Spinal cord (tissue), 10 donors: ENCODE measurements around the gene PLEKHG7. TPM values are rescaled to one million over a fixed set of nuclear protein-coding genes. Genes with fewer than 3 reads are reported as not detected.

ENCODE experiments used
- DNase-seq, 6 donors: peaks; one replicate each; pipeline versions ENCODE4 v3.0.0 to v3.0.0-alpha.2; 2013 to 2015; ENCODE audit warnings: low spot score in 6 of 6, low read depth in 4 of 6
- H3K27ac ChIP-seq: one replicate; pipeline ENCODE4 v1.5.1; 2013; ENCODE audit warnings: low read depth, low read length, control low read depth
- H3K27me3 ChIP-seq: one replicate; pipeline ENCODE4 v1.6.1; 2013; ENCODE audit warnings: low read length; ENCODE audit not compliant: control insufficient read depth, insufficient read depth
- H3K36me3 ChIP-seq: one replicate; pipeline ENCODE4 v1.6.1; 2013; ENCODE audit warnings: low read length; ENCODE audit not compliant: control insufficient read depth, insufficient read depth
- H3K4me1 ChIP-seq: one replicate; pipeline ENCODE4 v1.6.1; 2013; ENCODE audit warnings: low read length; ENCODE audit not compliant: control insufficient read depth, insufficient read depth
- H3K4me3 ChIP-seq: one replicate; pipeline ENCODE4 v1.5.1; 2013; ENCODE audit warnings: low read depth, low read length, control low read depth
- H3K9me3 ChIP-seq: one replicate; pipeline ENCODE4 v1.6.1; 2013; ENCODE audit warnings: low read length; ENCODE audit not compliant: control insufficient read depth, insufficient read depth
- WGBS: methylation state at CpG from one replicate; pipeline ENCODE4 v1.1.5; 2013; ENCODE audit warnings: missing lambda C conversion rate; ENCODE audit not compliant: insufficient coverage; 5-methylcytosine and 5-hydroxymethylcytosine counted together
- polyA plus RNA-seq, 2 donors: library from polyadenylated mRNA; unstranded; fragments of 120-200 nt; gene quantifications; one replicate each; pipeline ENCODE4 v1.2.1, GENCODE V29; 2013; ENCODE audit not compliant: insufficient read length in 2 of 2
- total RNA-seq, 2 donors: library from RNA; depleted of rRNA in 1 of 2; stranded (reverse); fragments of 120-200 nt in 1 of 2; fragments of >200 nt in 1 of 2; gene quantifications; one replicate each; pipeline versions ENCODE4 v1.2.3 to v1.2.4, GENCODE V29; 2013 to 2014
- donor health status: healthy.

The PLEKHG7 gene
- total and polyA plus RNA-seq, 4 donors = not detected

DNA sequence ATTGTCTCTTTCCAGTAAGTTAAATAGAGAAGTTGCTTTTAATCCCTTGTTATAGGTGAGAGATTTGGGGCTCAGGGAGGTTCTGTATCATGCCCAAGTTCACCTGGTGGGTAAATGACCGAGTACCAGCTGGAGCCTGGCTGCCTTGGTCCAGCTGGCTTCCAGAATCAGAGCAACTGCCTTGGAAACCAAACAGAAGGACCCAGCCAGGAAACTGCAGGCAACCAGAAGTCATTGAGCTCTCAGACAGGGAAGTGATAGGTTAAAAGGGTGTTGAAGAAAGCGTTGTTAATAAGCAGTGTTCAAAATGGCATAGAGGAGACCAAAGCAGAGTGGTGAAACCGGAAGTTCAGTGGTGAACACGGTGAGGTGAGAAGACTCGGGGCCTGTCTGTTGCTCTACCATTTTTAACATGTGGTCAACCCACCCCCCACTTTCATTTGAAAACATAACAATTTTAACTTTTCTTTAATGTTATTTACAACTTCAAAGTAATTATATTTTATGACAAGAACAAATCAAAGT, 54.9 kb downstream of the PLEKHG7 start:
- no peak for DNase-seq
- Histone ChIP-seq H3K27me3 (no peaks in the 10 kb centered on the region), H3K4me3 (no peak overlapping the region), H3K9me3 (no peaks in the 10 kb centered on the region), H3K27ac (no peak overlapping the region), H3K4me1 (peaks cover 3% of the 10 kb centered on the region), H3K36me3 (no peaks in the 10 kb centered on the region)
- 70% methylated on average over 2 of the region's 5 CpGs for WGBS

- Histone ChIP-seq H3K27ac (no peak overlapping the region), H3K27me3 (no peaks in the 10 kb centered on the region), H3K9me3 (no peaks in the 10 kb centered on the region), H3K4me1 (peaks cover 3% of the 10 kb centered on the region), H3K36me3 (no peaks in the 10 kb centered on the region), H3K4me3 (no peak overlapping the region)
- no peak for DNase-seq
- WGBS = 57% methylated on average over 1 of the region's 3 CpGs
Observed at GRCh38 chr12:92759634-92760268, 57.0 kb downstream of the PLEKHG7 start.

DNA sequence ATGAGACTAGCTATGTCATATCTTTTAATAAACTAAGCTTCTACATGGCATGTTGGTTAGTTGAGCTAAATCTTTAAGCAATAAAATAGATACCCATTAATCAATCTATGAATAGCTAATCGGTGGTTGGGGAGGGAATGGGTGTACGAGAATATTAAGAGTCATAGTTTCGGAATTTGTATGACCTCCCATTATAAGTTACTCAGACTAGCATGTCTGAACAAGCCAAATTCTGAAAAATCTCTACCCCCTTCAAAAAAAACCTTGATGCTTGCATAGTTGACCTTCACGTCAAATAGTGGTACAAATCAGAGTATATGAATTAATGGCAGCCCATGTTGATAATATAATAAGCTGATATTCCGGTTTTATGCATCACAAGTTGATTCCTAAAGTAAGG, 60.0 kb downstream of the PLEKHG7 start:
- H3K36me3 ChIP-seq = no peaks in the 10 kb centered on the region
- no peaks in the 10 kb centered on the region for H3K4me1 ChIP-seq
- H3K4me3 ChIP-seq = no peak overlapping the region
- no CpG with 5 or more reads among the region's 5 CpGs for WGBS
- no peak overlapping the region for H3K27ac ChIP-seq
- no peaks in the 10 kb centered on the region for H3K9me3 ChIP-seq
- no peak for DNase-seq
- H3K27me3 ChIP-seq = no peaks in the 10 kb centered on the region

GRCh38 chr12:92764831-92765230, 62.0 kb downstream of the PLEKHG7 start:
- no peak overlapping the region for H3K27ac ChIP-seq
- H3K36me3 ChIP-seq = no peaks in the 10 kb centered on the region
- no peaks in the 10 kb centered on the region for H3K27me3 ChIP-seq
- no peaks in the 10 kb centered on the region for H3K9me3 ChIP-seq
- H3K4me1 ChIP-seq = no peaks in the 10 kb centered on the region
- no peak for DNase-seq
- H3K4me3 ChIP-seq = no peak overlapping the region
- WGBS = 83% methylated on average over 1 of the region's 5 CpGs

DNA sequence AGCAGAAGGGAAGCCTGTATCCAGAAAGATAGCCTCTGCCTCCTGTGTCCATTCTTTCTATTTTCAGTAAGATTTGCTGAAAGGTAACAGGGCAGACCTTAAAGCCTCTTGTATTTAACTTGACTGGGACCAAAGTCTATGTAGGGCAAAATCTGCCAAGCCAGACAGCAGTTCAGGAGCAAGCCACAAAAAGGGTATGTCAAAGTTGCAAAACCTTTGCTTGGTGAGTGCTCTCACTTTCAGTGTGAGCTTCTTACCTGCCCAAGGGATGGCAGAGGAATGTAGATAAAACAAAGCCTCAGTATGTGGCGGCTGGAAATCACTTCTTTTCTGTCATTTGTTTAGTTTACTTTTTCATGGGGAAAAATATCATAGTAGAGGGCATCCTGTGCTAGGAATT, 63.1 kb downstream of the PLEKHG7 start:
- Histone ChIP-seq H3K27ac (no peak overlapping the region), H3K4me1 (no peaks in the 10 kb centered on the region), H3K9me3 (no peaks in the 10 kb centered on the region), H3K27me3 (no peaks in the 10 kb centered on the region), H3K4me3 (no peak overlapping the region), H3K36me3 (no peaks in the 10 kb centered on the region)
- no CpG with 5 or more reads among the region's 1 CpG for WGBS
- no peak for DNase-seq

DNA sequence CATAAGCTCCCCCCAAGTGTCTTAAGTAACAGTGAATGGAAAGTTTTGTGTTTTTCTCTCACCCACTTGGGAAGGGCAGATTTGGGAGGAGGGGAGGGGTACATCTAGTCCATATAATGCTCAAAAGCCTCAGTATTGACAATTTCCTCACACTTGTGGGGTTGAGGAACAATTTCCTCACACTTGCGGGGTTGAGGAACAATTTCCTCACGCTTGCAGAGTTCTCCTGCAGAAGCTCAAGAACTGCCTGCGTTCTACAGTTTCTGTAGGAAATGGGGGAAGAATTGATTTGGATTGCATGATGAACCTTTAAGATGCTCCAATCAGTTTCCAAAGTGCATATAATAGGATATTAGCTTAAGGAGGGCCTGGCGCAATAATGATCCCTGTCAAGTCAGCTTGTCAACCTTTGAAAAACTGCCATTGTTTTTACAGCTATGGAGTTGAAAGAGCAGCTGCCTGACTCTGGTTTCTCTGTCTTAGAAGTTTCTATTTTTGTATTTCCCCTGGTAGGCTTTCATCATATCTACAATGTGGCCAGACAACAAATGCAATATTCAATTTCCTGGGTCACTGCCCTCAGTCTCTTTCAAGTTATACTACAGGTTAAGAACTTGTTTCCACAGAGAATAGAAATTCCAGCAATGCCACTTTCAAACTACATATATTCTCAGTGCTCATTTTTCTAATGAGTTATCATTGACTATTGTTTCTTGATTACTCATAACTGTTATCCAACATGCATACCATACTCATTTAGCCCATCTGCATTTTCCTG, 66.5 kb downstream of the PLEKHG7 start:
- DNase-seq = no peak
- no peaks in the 10 kb centered on the region for H3K9me3 ChIP-seq
- H3K36me3 ChIP-seq = no peaks in the 10 kb centered on the region
- no peak overlapping the region for H3K27ac ChIP-seq
- WGBS = 67% methylated on average over 1 of the region's 4 CpGs
- no peak overlapping the region for H3K4me3 ChIP-seq
- H3K27me3 ChIP-seq = no peaks in the 10 kb centered on the region
- no peaks in the 10 kb centered on the region for H3K4me1 ChIP-seq

GRCh38 chr12:92771001-92771400, 68.2 kb downstream of the PLEKHG7 start:
- Histone ChIP-seq H3K4me3 (no peak overlapping the region), H3K27ac (no peak overlapping the region), H3K27me3 (no peaks in the 10 kb centered on the region), H3K36me3 (no peaks in the 10 kb centered on the region), H3K4me1 (no peaks in the 10 kb centered on the region), H3K9me3 (no peaks in the 10 kb centered on the region)
- no peak for DNase-seq
- no CpG with 5 or more reads among the region's 1 CpG for WGBS

- no peak for DNase-seq
- Histone ChIP-seq H3K4me3 (no peak overlapping the region), H3K36me3 (no peaks in the 10 kb centered on the region), H3K27me3 (no peaks in the 10 kb centered on the region), H3K9me3 (no peaks in the 10 kb centered on the region), H3K27ac (no peak overlapping the region), H3K4me1 (no peaks in the 10 kb centered on the region)
Observed at GRCh38 chr12:92775416-92775815, 72.6 kb downstream of the PLEKHG7 start.

DNA sequence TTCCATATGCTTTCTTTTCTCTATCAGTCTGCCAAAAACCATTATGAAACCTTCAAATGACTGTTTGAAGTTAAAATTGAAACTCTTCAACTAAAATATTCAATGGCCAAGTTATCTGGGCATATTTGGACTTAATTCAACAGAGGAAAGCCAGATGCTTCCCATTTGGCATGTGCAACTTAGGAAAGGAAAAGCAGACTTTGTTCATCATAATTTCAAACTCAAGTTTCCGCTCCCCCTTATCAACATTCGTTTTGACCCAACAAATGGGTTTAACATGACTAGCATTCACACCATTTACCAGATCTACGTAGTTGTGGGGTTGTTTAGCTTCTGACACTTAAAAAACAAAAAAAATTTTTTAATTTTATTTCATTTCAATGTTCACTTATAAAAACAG, 75.7 kb downstream of the PLEKHG7 start:
- H3K36me3 ChIP-seq = no peaks in the 10 kb centered on the region
- DNase-seq = no peak
- no peak overlapping the region for H3K4me3 ChIP-seq
- no peaks in the 10 kb centered on the region for H3K27me3 ChIP-seq
- no CpG with 5 or more reads among the region's 3 CpGs for WGBS
- no peak overlapping the region for H3K27ac ChIP-seq
- H3K9me3 ChIP-seq = no peaks in the 10 kb centered on the region
- H3K4me1 ChIP-seq = no peaks in the 10 kb centered on the region

DNA sequence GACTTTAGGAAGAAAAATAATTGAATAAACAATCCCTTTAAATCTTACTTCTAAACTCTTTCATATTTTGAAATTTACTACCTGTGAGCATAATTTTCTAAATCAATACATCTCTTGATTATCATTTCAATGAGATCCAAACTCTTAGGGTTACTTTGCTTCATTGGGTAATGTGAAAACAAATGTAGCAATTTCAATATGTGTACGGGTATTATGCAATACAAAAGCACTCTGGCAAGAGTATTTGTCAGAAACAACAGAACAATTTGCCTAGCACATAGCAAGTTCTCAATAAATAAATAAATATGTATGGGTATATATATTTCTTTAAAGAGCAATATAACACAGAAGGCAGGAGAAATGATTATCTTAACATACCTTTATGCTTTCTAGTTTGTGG, 77.1 kb downstream of the PLEKHG7 start:
- Histone ChIP-seq H3K36me3 (no peaks in the 10 kb centered on the region), H3K27me3 (no peaks in the 10 kb centered on the region), H3K4me1 (no peaks in the 10 kb centered on the region), H3K9me3 (no peaks in the 10 kb centered on the region), H3K27ac (no peak overlapping the region), H3K4me3 (no peak overlapping the region)
- no peak for DNase-seq
- WGBS = no CpG with 5 or more reads among the region's 1 CpG
